Hepatocyte (in vitro differentiated cells): ENCODE measurements around the gene ATAD3C. TPM values are rescaled to one million over a fixed set of nuclear protein-coding genes. Genes with fewer than 3 reads are reported as not detected.

Source experiments
- DNase-seq: peaks from one replicate; pipeline ENCODE4 v3.0.0-alpha.2; 2016; ENCODE audit warnings: low spot score
- H2AFZ ChIP-seq: fragments of 200-600 bp; sonication (generic); 2 replicates; pipeline ENCODE4 v1.6.0; 2016; ENCODE audit warnings: antibody characterized with exemption, mild to moderate bottlenecking
- H3K27ac ChIP-seq: fragments of 200-600 bp; sonication (generic); 2 replicates; pipeline ENCODE4 v1.5.1; 2016; ENCODE audit warnings: mild to moderate bottlenecking
- H3K27me3 ChIP-seq: fragments of 200-600 bp; sonication (generic); 2 replicates; pipeline ENCODE4 v1.6.1; 2016
- H3K36me3 ChIP-seq: fragments of 200-600 bp; sonication (generic); replicated peaks from 2 replicates; pipeline ENCODE4 v1.5.1; 2016; ENCODE audit warnings: low read depth; ENCODE audit not compliant: insufficient read depth
- H3K4me1 ChIP-seq: fragments of 200-600 bp; sonication (generic); 2 replicates; pipeline ENCODE4 v1.5.1; 2016; ENCODE audit warnings: mild to moderate bottlenecking, moderate library complexity; ENCODE audit not compliant: insufficient read depth
- H3K4me2 ChIP-seq: fragments of 200-600 bp; sonication (generic); 2 replicates; pipeline ENCODE4 v1.6.0; 2016
- H3K4me3 ChIP-seq: fragments of 200-600 bp; sonication (generic); 2 replicates; pipeline ENCODE4 v1.5.1; 2016; ENCODE audit warnings: mild to moderate bottlenecking
- H3K79me2 ChIP-seq: fragments of 200-600 bp; sonication (generic); 2 replicates; pipeline ENCODE4 v1.6.0; 2017; ENCODE audit warnings: mild to moderate bottlenecking
- H3K9me2 ChIP-seq: fragments of 200-600 bp; sonication (generic); replicated peaks from 2 replicates; pipeline ENCODE4 v1.6.0; 2017; ENCODE audit warnings: mild to moderate bottlenecking; ENCODE audit not compliant: insufficient read depth
- H3K9me3 ChIP-seq: fragments of 200-600 bp; sonication (generic); 2 replicates; pipeline ENCODE4 v1.5.1; 2016; ENCODE audit warnings: low read depth, mild to moderate bottlenecking
- H4K20me1 ChIP-seq: fragments of 200-600 bp; sonication (generic); 2 replicates; pipeline ENCODE4 v1.6.0; 2016; ENCODE audit warnings: mild to moderate bottlenecking; ENCODE audit not compliant: insufficient read depth, poor library complexity, severe bottlenecking
- CTCF ChIP-seq: fragments of 200-600 bp; sonication (generic); IDR thresholded peaks from 2 replicates; pipeline ENCODE4 v1.5.1; 2016; ENCODE audit warnings: antibody characterized with exemption, mild to moderate bottlenecking; ENCODE audit not compliant: poor library complexity
- EZH2 ChIP-seq: fragments of 200-600 bp; sonication (generic); IDR thresholded peaks from 2 replicates; pipeline ENCODE4 v1.6.1; 2016; ENCODE audit warnings: antibody characterized with exemption, mild to moderate bottlenecking, borderline replicate concordance
- EZH2phosphoT487 ChIP-seq: fragments of 200-600 bp; sonication (generic); IDR thresholded peaks from one replicate; pipeline ENCODE4 v1.6.1; 2018; ENCODE audit warnings: antibody characterized with exemption, mild to moderate bottlenecking, low read depth, moderate library complexity; ENCODE audit not compliant: unreplicated experiment, severe bottlenecking
- WGBS: methylation state at CpG from one replicate; pipeline ENCODE4 v1.1.6; 2016; ENCODE audit warnings: low lambda C conversion rate; ENCODE audit errors: missing lambda C conversion rate; 5-methylcytosine and 5-hydroxymethylcytosine counted together
- polyA plus RNA-seq: library from polyadenylated mRNA; unstranded; fragments of >200 nt; fragmentation: Nextera tagmentation; extraction: Ambion mirVana; gene quantifications from 2 replicates; pipeline ENCODE4 v1.2.1, GENCODE V29; 2016
- total RNA-seq: library from RNA; depleted of rRNA; stranded (reverse); fragments of >200 nt; gene quantifications from 2 replicates; pipeline ENCODE4 v1.2.3, GENCODE V29; 2014

The ATAD3C gene
- total and polyA plus RNA-seq, 2 experiments from 2014 or later, result 0.10 to 1.2 TPM

DNA sequence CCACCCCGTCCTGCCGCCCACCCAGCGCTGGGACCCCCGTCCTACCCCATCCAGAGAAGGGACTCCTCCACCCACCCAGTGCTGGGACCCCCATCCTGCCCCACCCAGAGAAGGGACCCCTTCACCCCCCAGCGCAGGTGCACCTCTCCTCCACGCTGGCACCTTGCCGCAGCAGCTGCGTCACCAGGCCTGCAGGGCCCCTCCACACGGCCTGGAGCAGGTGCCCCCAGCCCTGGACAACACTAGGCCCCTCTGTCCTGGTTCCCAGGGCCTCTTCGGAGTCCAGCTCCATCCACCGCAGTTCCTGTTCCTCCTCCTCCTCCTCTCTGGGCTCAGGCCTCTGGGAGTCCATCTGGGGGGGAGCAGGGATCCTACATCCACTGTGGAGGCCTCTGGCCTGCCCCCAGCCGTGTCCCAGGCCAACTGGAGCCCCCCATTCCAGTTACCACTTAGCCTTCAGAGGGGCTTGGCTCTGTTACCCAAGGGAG, 28.8 kb upstream of the ATAD3C start:
- no peak for DNase-seq
- H3K4me3 ChIP-seq, result no peak overlapping the region
- TF ChIP-seq CTCF (no peak), EZH2 (no peak), EZH2phosphoT487 (no peak)

DNA sequence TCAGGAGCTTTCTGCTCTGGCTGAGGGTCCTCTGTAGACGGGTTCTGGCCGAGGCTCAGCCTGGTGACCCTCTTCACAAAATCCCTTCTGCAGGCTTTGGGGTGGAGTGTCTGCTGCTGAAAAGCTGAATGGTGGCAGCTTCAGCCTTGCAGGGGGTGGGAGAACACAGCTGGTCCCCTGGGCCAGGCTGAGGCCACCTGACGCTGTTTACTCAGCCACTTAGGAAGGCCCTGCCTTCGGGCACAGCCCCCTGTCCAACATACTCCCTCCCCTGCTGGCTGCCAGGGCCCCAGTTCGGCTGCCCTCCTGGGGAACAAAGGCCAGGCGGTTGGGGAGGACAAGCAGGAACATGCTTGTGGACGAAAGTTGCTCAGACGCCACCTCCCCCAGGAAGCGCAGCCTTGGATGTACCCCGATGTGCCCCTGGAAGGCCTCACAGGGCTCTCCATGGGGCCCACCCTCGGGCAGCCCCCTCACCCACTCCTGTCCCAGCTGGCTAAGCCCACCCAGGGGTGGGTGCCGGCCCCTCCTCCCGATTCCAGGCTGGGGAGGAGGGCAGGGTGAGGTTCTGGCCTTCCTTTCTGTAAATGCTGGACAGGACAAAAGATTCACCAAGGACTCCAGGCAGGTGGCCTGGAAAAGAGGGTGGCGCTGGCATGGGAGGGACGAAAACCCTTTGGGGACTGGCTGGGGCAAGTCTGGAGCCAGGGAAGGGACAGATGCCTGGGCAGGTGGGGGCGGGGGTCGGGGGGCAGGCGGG, 28.2 kb upstream of the ATAD3C start, which contains the start of gene ANKRD65:
Gene ANKRD65, minus strand, starts transcription at position 130 of the 760 bp plus-strand sequence. CDS start 271 bp downstream, outside the sequence.
- DNase-seq, result no peak
- Histone ChIP-seq H3K9me2 (no peaks in the 10 kb centered on the region), H3K79me2 (no peaks in the 10 kb centered on the region), H3K4me3 (no peak within 1 kb of the TSS), H3K4me2 (peak within 1 kb of the TSS; percentile 51), H3K9me3 (no peaks in the 10 kb centered on the region), H3K36me3 (no peaks in the 10 kb centered on the region), H3K27me3 (no peaks in the 10 kb centered on the region), H3K27ac (peak within 1 kb of the TSS; percentile 63), H2AFZ (no peak within 1 kb of the TSS), H3K4me1 (no peaks in the 10 kb centered on the region), H4K20me1 (no peaks in the 10 kb centered on the region)
- 81% methylated on average over 18 of the region's 18 CpGs for whole genome bisulfite sequencing
- TF ChIP-seq EZH2phosphoT487, result no peak
- no peak for TF ChIP-seq EZH2
- TF ChIP-seq CTCF, result no peak

More for the DNA sequence above, 28.8 kb upstream of the ATAD3C start:
- Histone ChIP-seq H3K4me2 (peak overlapping the region; percentile 51), H2AFZ (no peak overlapping the region), H3K27ac (no peak overlapping the region), H4K20me1 (no peaks in the 10 kb centered on the region), H3K36me3 (no peaks in the 10 kb centered on the region), H3K4me1 (no peaks in the 10 kb centered on the region), H3K79me2 (no peaks in the 10 kb centered on the region), H3K9me3 (no peaks in the 10 kb centered on the region), H3K9me2 (no peaks in the 10 kb centered on the region), H3K27me3 (no peaks in the 10 kb centered on the region)
- 91% methylated on average over 8 of the region's 12 CpGs for WGBS

- no peaks in the 10 kb centered on the region for H4K20me1 ChIP-seq
- no peaks in the 10 kb centered on the region for H3K27me3 ChIP-seq
- no peak overlapping the region for H3K4me2 ChIP-seq
- H3K9me3 ChIP-seq, result no peaks in the 10 kb centered on the region
- H3K9me2 ChIP-seq, result no peaks in the 10 kb centered on the region
- no peak overlapping the region for H3K27ac ChIP-seq
- H3K36me3 ChIP-seq, result no peaks in the 10 kb centered on the region
- no peaks in the 10 kb centered on the region for H3K79me2 ChIP-seq
- no peak for TF ChIP-seq CTCF
- no peak for TF ChIP-seq EZH2phosphoT487
- no peak for TF ChIP-seq EZH2
- 79% methylated on average over 4 of the region's 7 CpGs for WGBS
- peaks cover 4% of the 10 kb centered on the region for H3K4me1 ChIP-seq
- no peak overlapping the region for H3K4me3 ChIP-seq
- DNase-seq, result no peak
- H2AFZ ChIP-seq, result no peak overlapping the region
Observed at GRCh38 chr1:1421907-1422464, 27.5 kb upstream of the ATAD3C start.
